Chondrocyte (in vitro differentiated cells): Measurements from ENCODE around the gene FOXP4. TPM values are rescaled to one million over a fixed set of nuclear protein-coding genes. Genes with fewer than 3 reads are reported as not detected.

Experiments used
- DNase-seq: peaks from one replicate; pipeline ENCODE4 v3.0.0; 2021; ENCODE audit warnings: mixed read lengths, low spot score
- H3K27ac Mint-ChIP-seq: one replicate; pipeline ENCODE4 v1.8.0; 2021; ENCODE audit warnings: mild to moderate bottlenecking, moderate library complexity, mixed read lengths; ENCODE audit not compliant: unreplicated experiment
- H3K27me3 Mint-ChIP-seq: 2 replicates; pipeline ENCODE4 v1.8.0; 2021; ENCODE audit warnings: low read depth, mixed read lengths
- H3K36me3 Mint-ChIP-seq: 2 replicates; pipeline ENCODE4 v1.8.0; 2021; ENCODE audit warnings: low read depth, mixed read lengths
- H3K4me1 Mint-ChIP-seq: 2 replicates; pipeline ENCODE4 v1.8.0; 2021; ENCODE audit warnings: low read depth, mild to moderate bottlenecking, mixed read lengths
- H3K4me3 Mint-ChIP-seq: one replicate; pipeline ENCODE4 v1.8.0; 2021; ENCODE audit warnings: mild to moderate bottlenecking, moderate library complexity, mixed read lengths; ENCODE audit not compliant: unreplicated experiment
- H3K9me3 Mint-ChIP-seq: 2 replicates; pipeline ENCODE4 v1.8.0; 2021; ENCODE audit warnings: low read depth, mixed read lengths
- total RNA-seq: library from RNA; stranded (reverse); gene quantifications from 3 replicates; pipeline ENCODE4 v1.2.1, GENCODE V29; 2021
- TF ChIP-seq, protein P1 (sequence below): fragments of 200-600 bp; sonication (generic); IDR thresholded peaks from 2 replicates; pipeline ENCODE4 v1.5.0; 2021; ENCODE audit warnings: antibody characterized with exemption, mild to moderate bottlenecking, moderate library complexity

The FOXP4 gene
- total RNA-seq, 1 donor from 2014 or later = 18.6 TPM

- Mint-ChIP-seq H3K9me3 (no peaks in the 10 kb centered on the region), H3K4me3 (no peak overlapping the region), H3K36me3 (peaks cover 4% of the 10 kb centered on the region), H3K4me1 (peaks cover 33% of the 10 kb centered on the region), H3K27me3 (no peaks in the 10 kb centered on the region), H3K27ac (no peak overlapping the region)
- TF ChIP-seq, protein P1, sequence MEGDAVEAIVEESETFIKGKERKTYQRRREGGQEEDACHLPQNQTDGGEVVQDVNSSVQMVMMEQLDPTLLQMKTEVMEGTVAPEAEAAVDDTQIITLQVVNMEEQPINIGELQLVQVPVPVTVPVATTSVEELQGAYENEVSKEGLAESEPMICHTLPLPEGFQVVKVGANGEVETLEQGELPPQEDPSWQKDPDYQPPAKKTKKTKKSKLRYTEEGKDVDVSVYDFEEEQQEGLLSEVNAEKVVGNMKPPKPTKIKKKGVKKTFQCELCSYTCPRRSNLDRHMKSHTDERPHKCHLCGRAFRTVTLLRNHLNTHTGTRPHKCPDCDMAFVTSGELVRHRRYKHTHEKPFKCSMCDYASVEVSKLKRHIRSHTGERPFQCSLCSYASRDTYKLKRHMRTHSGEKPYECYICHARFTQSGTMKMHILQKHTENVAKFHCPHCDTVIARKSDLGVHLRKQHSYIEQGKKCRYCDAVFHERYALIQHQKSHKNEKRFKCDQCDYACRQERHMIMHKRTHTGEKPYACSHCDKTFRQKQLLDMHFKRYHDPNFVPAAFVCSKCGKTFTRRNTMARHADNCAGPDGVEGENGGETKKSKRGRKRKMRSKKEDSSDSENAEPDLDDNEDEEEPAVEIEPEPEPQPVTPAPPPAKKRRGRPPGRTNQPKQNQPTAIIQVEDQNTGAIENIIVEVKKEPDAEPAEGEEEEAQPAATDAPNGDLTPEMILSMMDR = no peak
- no peak for DNase-seq
These were observed 27.1 kb downstream of the FOXP4 start for GRCh38 chr6:41573276-41573675.

GRCh38 chr6:41573985-41574384 lies 27.8 kb downstream of the FOXP4 start:
- DNase-seq = no peak
- H3K27ac Mint-ChIP-seq = no peak overlapping the region
- H3K4me1 Mint-ChIP-seq = peaks cover 35% of the 10 kb centered on the region
- H3K4me3 Mint-ChIP-seq = no peak overlapping the region
- H3K36me3 Mint-ChIP-seq = peaks cover 4% of the 10 kb centered on the region
- H3K27me3 Mint-ChIP-seq = no peaks in the 10 kb centered on the region
- no peaks in the 10 kb centered on the region for H3K9me3 Mint-ChIP-seq
- TF ChIP-seq, protein P1 = no peak

GRCh38 chr6:41575598-41575997 lies 29.4 kb downstream of the FOXP4 start:
- no peak overlapping the region for H3K27ac Mint-ChIP-seq
- H3K27me3 Mint-ChIP-seq = no peaks in the 10 kb centered on the region

GRCh38 chr6:41576667-41577066 lies 30.5 kb downstream of the FOXP4 start:
- no peak for DNase-seq
- H3K27me3 Mint-ChIP-seq = no peaks in the 10 kb centered on the region
- TF ChIP-seq, protein P1 = no peak
- H3K4me3 Mint-ChIP-seq = no peak overlapping the region
- H3K36me3 Mint-ChIP-seq = peaks cover 4% of the 10 kb centered on the region
- H3K9me3 Mint-ChIP-seq = no peaks in the 10 kb centered on the region
- peaks cover 50% of the 10 kb centered on the region for H3K4me1 Mint-ChIP-seq
- H3K27ac Mint-ChIP-seq = no peak overlapping the region

More at GRCh38 chr6:41575598-41575997, 29.4 kb downstream of the FOXP4 start:
- DNase-seq = no peak
- peaks cover 4% of the 10 kb centered on the region for H3K36me3 Mint-ChIP-seq
- H3K4me3 Mint-ChIP-seq = no peak overlapping the region
- TF ChIP-seq, protein P1 = no peak
- peaks cover 46% of the 10 kb centered on the region for H3K4me1 Mint-ChIP-seq
- H3K9me3 Mint-ChIP-seq = no peaks in the 10 kb centered on the region

- Mint-ChIP-seq H3K36me3 (peaks cover 1% of the 10 kb centered on the region), H3K27ac (peak overlapping the region; percentile 89), H3K4me3 (no peak overlapping the region), H3K4me1 (peaks cover 47% of the 10 kb centered on the region), H3K9me3 (no peaks in the 10 kb centered on the region), H3K27me3 (no peaks in the 10 kb centered on the region)
- no peak for DNase-seq
- TF ChIP-seq, protein P1 = no peak
These were observed 31.4 kb downstream of the FOXP4 start for GRCh38 chr6:41577356-41578216.
